H9 (cell line): Measurements from ENCODE around the gene SHMT2. TPM values are rescaled to one million over a fixed set of nuclear protein-coding genes. Genes with fewer than 3 reads are reported as not detected.

Experiments
- DNase-seq: peaks from one replicate; pipeline ENCODE4 v3.0.0-alpha.2; 2017
- H2AFZ ChIP-seq: one replicate; pipeline ENCODE4 v1.6.1; 2013; ENCODE audit warnings: mild to moderate bottlenecking, low read length, control low read depth, moderate library complexity
- H2AK5ac ChIP-seq: 2 replicates; pipeline ENCODE4 v1.6.1; 2013; ENCODE audit warnings: low read length, control low read depth, mixed read lengths; ENCODE audit not compliant: insufficient read length
- H2BK120ac ChIP-seq: one replicate; pipeline ENCODE4 v1.6.1; 2013; ENCODE audit warnings: low read depth, mild to moderate bottlenecking, low read length, control low read depth, inconsistent platforms; ENCODE audit not compliant: poor library complexity, severe bottlenecking
- H2BK12ac ChIP-seq: 2 replicates; pipeline ENCODE4 v1.6.1; 2013; ENCODE audit warnings: low read length, control low read depth, mixed read lengths, low read depth; ENCODE audit not compliant: insufficient read length
- H2BK15ac ChIP-seq: 2 replicates; pipeline ENCODE4 v1.6.1; 2013; ENCODE audit warnings: low read depth, low read length, control low read depth
- H2BK20ac ChIP-seq: one replicate; pipeline ENCODE4 v1.6.1; 2013; ENCODE audit warnings: low read depth, mild to moderate bottlenecking, low read length, control low read depth, inconsistent platforms; ENCODE audit not compliant: poor library complexity, severe bottlenecking
- H2BK5ac ChIP-seq: 2 replicates; pipeline ENCODE4 v1.6.1; 2013; ENCODE audit warnings: low read length, control low read depth, mixed read lengths; ENCODE audit not compliant: insufficient read length
- H3K14ac ChIP-seq: 2 replicates; pipeline ENCODE4 v1.6.1; 2013; ENCODE audit warnings: low read length, control low read depth; ENCODE audit not compliant: insufficient read depth
- H3K18ac ChIP-seq: 2 replicates; pipeline ENCODE4 v1.6.1; 2013; ENCODE audit warnings: low read depth, mild to moderate bottlenecking, mixed read lengths, low read length, control low read depth; ENCODE audit not compliant: insufficient read length
- H3K23ac ChIP-seq: 2 replicates; pipeline ENCODE4 v1.6.1; 2013; ENCODE audit warnings: low read length, control low read depth, mixed read lengths, low read depth; ENCODE audit not compliant: insufficient read length
- H3K23me2 ChIP-seq: 2 replicates; pipeline ENCODE4 v1.6.1; 2013; ENCODE audit warnings: low read depth, mild to moderate bottlenecking, mixed read lengths, low read length, control low read depth; ENCODE audit not compliant: insufficient read length, poor library complexity, severe bottlenecking
- H3K27ac ChIP-seq: 2 replicates; pipeline ENCODE4 v1.5.1; 2013; ENCODE audit warnings: low read length, control low read depth, mixed read lengths, low read depth; ENCODE audit not compliant: insufficient read length
- H3K27me3 ChIP-seq: 2 replicates; pipeline ENCODE4 v1.6.1; 2013; ENCODE audit warnings: low read length, control low read depth, inconsistent platforms; ENCODE audit not compliant: insufficient read depth
- H3K4ac ChIP-seq: 2 replicates; pipeline ENCODE4 v1.6.1; 2013; ENCODE audit warnings: low read depth, mild to moderate bottlenecking, control low read depth, inconsistent platforms, low read length, moderate library complexity
- H3K4me1 ChIP-seq: 2 replicates; pipeline ENCODE4 v1.6.1; 2013; ENCODE audit warnings: low read length, control low read depth, inconsistent platforms; ENCODE audit not compliant: insufficient read depth
- H3K4me2 ChIP-seq: 2 replicates; pipeline ENCODE4 v1.6.1; 2013; ENCODE audit warnings: low read length, control low read depth, mixed read lengths; ENCODE audit not compliant: insufficient read length, insufficient read depth
- H3K56ac ChIP-seq: 2 replicates; pipeline ENCODE4 v1.6.1; 2013; ENCODE audit warnings: low read depth, mild to moderate bottlenecking, mixed read lengths, low read length, control low read depth; ENCODE audit not compliant: insufficient read length
- H3K79me1 ChIP-seq: 2 replicates; pipeline ENCODE4 v1.6.1; 2013; ENCODE audit warnings: low read depth, mild to moderate bottlenecking, moderate library complexity, low read length, control low read depth, inconsistent platforms; ENCODE audit not compliant: insufficient read depth, poor library complexity, severe bottlenecking
- H3K79me2 ChIP-seq: 2 replicates; pipeline ENCODE4 v1.6.1; 2013; ENCODE audit warnings: low read length, control low read depth, inconsistent platforms; ENCODE audit not compliant: insufficient read depth
- H3K9ac ChIP-seq: 2 replicates; pipeline ENCODE4 v1.6.1; 2013; ENCODE audit warnings: low read length, control low read depth, mixed read lengths; ENCODE audit not compliant: insufficient read length; ENCODE audit errors: extremely low read depth
- H3K9me3 ChIP-seq: one replicate; pipeline ENCODE4 v1.6.1; 2013; ENCODE audit warnings: low read depth, low read length, inconsistent platforms; ENCODE audit not compliant: control insufficient read depth
- H3T11ph ChIP-seq: one replicate; pipeline ENCODE4 v1.6.1; 2013; ENCODE audit warnings: mild to moderate bottlenecking, low read length, control low read depth, inconsistent platforms
- H4K20me1 ChIP-seq: one replicate; pipeline ENCODE4 v1.6.1; 2013; ENCODE audit not compliant: control insufficient read depth, insufficient read length, insufficient read depth
- H4K5ac ChIP-seq: 2 replicates; pipeline ENCODE4 v1.6.1; 2013; ENCODE audit warnings: low read depth, mild to moderate bottlenecking, mixed read lengths, low read length, control low read depth; ENCODE audit not compliant: insufficient read length
- H4K8ac ChIP-seq: replicated peaks from 2 replicates; pipeline ENCODE4 v1.6.1; 2013; ENCODE audit warnings: low read length, control low read depth, mixed read lengths, low read depth; ENCODE audit not compliant: insufficient read length
- H4K91ac ChIP-seq: 2 replicates; pipeline ENCODE4 v1.6.1; 2013; ENCODE audit warnings: low read depth, mild to moderate bottlenecking, moderate library complexity, mixed read lengths, low read length, control low read depth; ENCODE audit not compliant: insufficient read length
- H3K27ac Mint-ChIP-seq, 3 experiments: 2 replicates in 2 of 3; 3 replicates in 1 of 3; pipeline ENCODE4 v1.8.0; 2020 to 2021; ENCODE audit warnings: mixed read lengths in 3 of 3, mild to moderate bottlenecking in 1 of 3, moderate library complexity in 1 of 3
- H3K27me3 Mint-ChIP-seq: 2 replicates; pipeline ENCODE4 v1.8.0; 2021; ENCODE audit warnings: low read depth, mild to moderate bottlenecking, moderate library complexity, mixed read lengths
- H3K36me3 Mint-ChIP-seq, 3 experiments: 2 replicates in 2 of 3; 3 replicates in 1 of 3; pipeline ENCODE4 v1.8.0; 2020 to 2021; ENCODE audit warnings: low read depth in 3 of 3, mixed read lengths in 3 of 3; ENCODE audit not compliant: insufficient read depth in 1 of 3
- H3K4me1 Mint-ChIP-seq, 2 experiments: 2 replicates each; pipeline ENCODE4 v1.8.0; 2020; ENCODE audit warnings: mixed read lengths in 2 of 2
- H3K4me3 Mint-ChIP-seq, 2 experiments: 2 replicates in 1 of 2; 3 replicates in 1 of 2; pipeline ENCODE4 v1.8.0; 2020 to 2021; ENCODE audit warnings: mild to moderate bottlenecking in 2 of 2, mixed read lengths in 2 of 2, moderate library complexity in 1 of 2
- H3K9me3 Mint-ChIP-seq, 2 experiments: 2 replicates in 1 of 2; 3 replicates in 1 of 2; pipeline ENCODE4 v1.8.0; 2020; ENCODE audit warnings: mild to moderate bottlenecking in 2 of 2, mixed read lengths in 2 of 2, moderate library complexity in 1 of 2
- WGBS: extraction: QIAGEN DNeasy Blood & Tissue Kit; methylation state at CpG from one replicate; pipeline ENCODE4 v1.1.7; 2013; ENCODE audit warnings: missing lambda C conversion rate, low lambda C conversion rate, mixed read lengths; ENCODE audit not compliant: insufficient read length; ENCODE audit errors: extremely low coverage; 5-methylcytosine and 5-hydroxymethylcytosine counted together
- total RNA-seq: library from RNA; stranded (reverse); gene quantifications from 2 replicates; pipeline ENCODE4 v1.2.1, GENCODE V29; 2021
- TF ChIP-seq, protein P1 (sequence below): fragments of 200-600 bp; sonication (generic); conservative IDR thresholded peaks from 3 replicates; pipeline ENCODE4 v1.8.0; 2021; ENCODE audit warnings: antibody characterized with exemption, mild to moderate bottlenecking

Gene SHMT2
- total RNA-seq, 1 experiment from 2014 or later = 260 TPM

DNA sequence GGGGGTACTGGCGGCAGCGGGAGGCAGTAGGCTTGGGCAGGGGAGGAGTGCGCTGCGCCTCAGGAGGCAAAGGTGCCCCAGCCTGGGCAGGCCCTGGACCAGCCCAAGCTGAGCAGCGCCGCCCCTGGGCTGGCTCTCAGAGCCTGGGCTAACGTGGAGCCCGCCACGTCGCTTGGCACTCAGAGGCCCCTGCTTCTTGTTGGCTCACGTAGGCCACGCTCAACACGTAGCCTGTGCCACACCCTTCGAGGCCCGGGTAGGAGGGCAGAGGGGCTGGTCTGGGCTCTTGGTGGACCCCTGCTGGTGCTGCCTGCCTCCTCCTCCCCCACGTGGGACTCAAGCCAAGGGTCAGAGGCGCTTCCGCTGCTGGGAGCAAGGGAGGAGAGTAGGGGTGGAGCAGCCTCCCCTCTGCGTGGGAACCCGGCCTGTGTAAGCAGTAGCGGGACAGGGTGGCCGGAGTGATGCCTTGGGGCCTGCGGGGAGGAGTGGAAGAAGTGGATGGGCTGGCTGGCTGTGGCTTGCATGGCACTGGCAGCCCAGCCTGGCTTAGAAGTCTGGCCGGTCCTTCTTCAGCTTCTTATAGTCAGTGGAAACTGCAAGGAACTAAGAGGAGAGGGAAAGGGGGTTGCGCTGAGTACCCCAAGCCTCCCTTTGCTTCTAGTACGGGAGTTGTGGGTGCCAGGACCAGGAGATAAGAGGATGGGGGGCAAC lies 5.7 kb downstream of the SHMT2 start:
- Histone ChIP-seq H2BK12ac (no peak overlapping the region), H2AK5ac (no peak overlapping the region), H3K27ac (no peak overlapping the region), H4K20me1 (peaks cover 4% of the 10 kb centered on the region), H4K5ac (no peak overlapping the region), H4K8ac (no peak overlapping the region), H3K4me2 (no peak overlapping the region), H3T11ph (no peak overlapping the region), H3K14ac (no peak overlapping the region), H3K23me2 (peaks cover 24% of the 10 kb centered on the region), H3K9me3 (no peaks in the 10 kb centered on the region), H3K4ac (no peak overlapping the region), H3K56ac (no peak overlapping the region), H2BK5ac (no peak overlapping the region), H3K9ac (no peak overlapping the region), H2BK15ac (no peak overlapping the region), H2AFZ (no peak overlapping the region), H2BK20ac (no peak overlapping the region), H2BK120ac (no peak overlapping the region), H3K4me1 (no peaks in the 10 kb centered on the region; the same call in 1 of the 2 replicates), H3K79me2 (peaks cover 4% of the 10 kb centered on the region; the same call in 1 of the 2 replicates), H3K27me3 (peaks cover 34% of the 10 kb centered on the region; the same call in 1 of the 2 replicates), H3K23ac (no peak overlapping the region), H3K79me1 (peaks cover 5% of the 10 kb centered on the region), H4K91ac (no peak overlapping the region), H3K18ac (no peak overlapping the region)
- DNase-seq = peak; percentile 92
- Mint-ChIP-seq H3K4me3 (peak overlapping the region in 1 of 2 experiments; percentile 52; a peak in 2 of 5 replicates), H3K36me3 (peaks cover 44 to 47% (median 46%) of the 10 kb centered on the region in 3 experiments), H3K4me1 (peaks cover 47 to 56% of the 10 kb centered on the region in 2 experiments), H3K27me3 (peaks cover 57% of the 10 kb centered on the region), H3K27ac (peak overlapping the region in 2 of 3 experiments; percentile 80 to 82; a peak in 2 of 7 replicates), H3K9me3 (no peaks in the 10 kb centered on the region)
- no CpG with 5 or more reads among the region's 26 CpGs for WGBS
- TF ChIP-seq, protein P1, sequence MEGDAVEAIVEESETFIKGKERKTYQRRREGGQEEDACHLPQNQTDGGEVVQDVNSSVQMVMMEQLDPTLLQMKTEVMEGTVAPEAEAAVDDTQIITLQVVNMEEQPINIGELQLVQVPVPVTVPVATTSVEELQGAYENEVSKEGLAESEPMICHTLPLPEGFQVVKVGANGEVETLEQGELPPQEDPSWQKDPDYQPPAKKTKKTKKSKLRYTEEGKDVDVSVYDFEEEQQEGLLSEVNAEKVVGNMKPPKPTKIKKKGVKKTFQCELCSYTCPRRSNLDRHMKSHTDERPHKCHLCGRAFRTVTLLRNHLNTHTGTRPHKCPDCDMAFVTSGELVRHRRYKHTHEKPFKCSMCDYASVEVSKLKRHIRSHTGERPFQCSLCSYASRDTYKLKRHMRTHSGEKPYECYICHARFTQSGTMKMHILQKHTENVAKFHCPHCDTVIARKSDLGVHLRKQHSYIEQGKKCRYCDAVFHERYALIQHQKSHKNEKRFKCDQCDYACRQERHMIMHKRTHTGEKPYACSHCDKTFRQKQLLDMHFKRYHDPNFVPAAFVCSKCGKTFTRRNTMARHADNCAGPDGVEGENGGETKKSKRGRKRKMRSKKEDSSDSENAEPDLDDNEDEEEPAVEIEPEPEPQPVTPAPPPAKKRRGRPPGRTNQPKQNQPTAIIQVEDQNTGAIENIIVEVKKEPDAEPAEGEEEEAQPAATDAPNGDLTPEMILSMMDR = no peak
